ENCODE data around the gene NTF3. TPM values are rescaled to one million over a fixed set of nuclear protein-coding genes. Genes with fewer than 3 reads are reported as not detected.

The NTF3 gene
- total and polyA plus RNA-seq, 4 donors: 1.4 to 6.9 (median 3.0) TPM

GRCh38 chr12:5430641-5431603 lies 986 bp upstream of the NTF3 start:
- no peaks in the 10 kb centered on the region for H3K9me3 ChIP-seq (ENCODE audit: control insufficient read depth, insufficient read depth, low read length)
- peaks cover 85% of the 10 kb centered on the region for H3K27me3 ChIP-seq (ENCODE audit: control insufficient read depth, insufficient read depth, low read length)
- DNase-seq (ENCODE audit: low read depth in 4 of 6, low spot score in 6 of 6): peak in 1 of 6 donors; percentile 33
- peak overlapping the region; percentile 16 for H3K4me3 ChIP-seq (ENCODE audit: low read depth, low read length)
- no peak overlapping the region for H3K27ac ChIP-seq (ENCODE audit: low read depth, low read length)
- peaks cover 48% of the 10 kb centered on the region for H3K4me1 ChIP-seq (ENCODE audit: control insufficient read depth, insufficient read depth, low read length)
- WGBS (ENCODE audit: insufficient coverage): 5% methylated on average over 20 of the region's 58 CpGs
- H3K36me3 ChIP-seq (ENCODE audit: control insufficient read depth, insufficient read depth, low read length): no peaks in the 10 kb centered on the region

- Histone ChIP-seq H3K4me3 (ENCODE audit: low read depth, low read length) (peak overlapping the region; percentile 42), H3K27me3 (ENCODE audit: control insufficient read depth, insufficient read depth, low read length) (peaks cover 82% of the 10 kb centered on the region), H3K9me3 (ENCODE audit: control insufficient read depth, insufficient read depth, low read length) (no peaks in the 10 kb centered on the region), H3K27ac (ENCODE audit: low read depth, low read length) (no peak overlapping the region), H3K36me3 (ENCODE audit: control insufficient read depth, insufficient read depth, low read length) (no peaks in the 10 kb centered on the region), H3K4me1 (ENCODE audit: control insufficient read depth, insufficient read depth, low read length) (peaks cover 47% of the 10 kb centered on the region)
- WGBS (ENCODE audit: insufficient coverage): under 1% methylated on average over 58 of the region's 59 CpGs
- peak in 2 of 6 donors; percentile 46 to 59 for DNase-seq (ENCODE audit: low read depth in 4 of 6, low spot score in 6 of 6)
These were observed 1.4 kb downstream of the NTF3 start for GRCh38 chr12:5433081-5433844.

GRCh38 chr12:5433845-5434646 lies 2.1 kb downstream of the NTF3 start:
- no peak for DNase-seq (ENCODE audit: low read depth in 4 of 6, low spot score in 6 of 6)
- Histone ChIP-seq H3K4me1 (ENCODE audit: control insufficient read depth, insufficient read depth, low read length) (peaks cover 40% of the 10 kb centered on the region), H3K36me3 (ENCODE audit: control insufficient read depth, insufficient read depth, low read length) (no peaks in the 10 kb centered on the region), H3K4me3 (ENCODE audit: low read depth, low read length) (peak overlapping the region; percentile 42), H3K27me3 (ENCODE audit: control insufficient read depth, insufficient read depth, low read length) (peaks cover 75% of the 10 kb centered on the region), H3K27ac (ENCODE audit: low read depth, low read length) (no peak overlapping the region), H3K9me3 (ENCODE audit: control insufficient read depth, insufficient read depth, low read length) (no peaks in the 10 kb centered on the region)
- 21% methylated on average over 13 of the region's 15 CpGs for WGBS (ENCODE audit: insufficient coverage)

- 58% methylated on average over 5 of the region's 6 CpGs for WGBS (ENCODE audit: insufficient coverage)
- Histone ChIP-seq H3K27me3 (ENCODE audit: control insufficient read depth, insufficient read depth, low read length) (peaks cover 66% of the 10 kb centered on the region), H3K36me3 (ENCODE audit: control insufficient read depth, insufficient read depth, low read length) (no peaks in the 10 kb centered on the region), H3K9me3 (ENCODE audit: control insufficient read depth, insufficient read depth, low read length) (no peaks in the 10 kb centered on the region), H3K4me3 (ENCODE audit: low read depth, low read length) (no peak overlapping the region), H3K27ac (ENCODE audit: low read depth, low read length) (no peak overlapping the region), H3K4me1 (ENCODE audit: control insufficient read depth, insufficient read depth, low read length) (peaks cover 36% of the 10 kb centered on the region)
- DNase-seq (ENCODE audit: low read depth in 4 of 6, low spot score in 6 of 6): no peak
These were observed 3.0 kb downstream of the NTF3 start for GRCh38 chr12:5434647-5435560.

GRCh38 chr12:5437182-5437583 lies 5.3 kb downstream of the NTF3 start:
- H3K27ac ChIP-seq (ENCODE audit: low read depth, low read length): no peak overlapping the region
- H3K27me3 ChIP-seq (ENCODE audit: control insufficient read depth, insufficient read depth, low read length): peaks cover 45% of the 10 kb centered on the region

GRCh38 chr12:5437589-5437988 lies 5.7 kb downstream of the NTF3 start:
- H3K27ac ChIP-seq (ENCODE audit: low read depth, low read length): no peak overlapping the region
- DNase-seq (ENCODE audit: low read depth in 4 of 6, low spot score in 6 of 6): no peak
- H3K27me3 ChIP-seq (ENCODE audit: control insufficient read depth, insufficient read depth, low read length): peaks cover 41% of the 10 kb centered on the region

More at GRCh38 chr12:5437182-5437583, 5.3 kb downstream of the NTF3 start:
- Histone ChIP-seq H3K4me3 (ENCODE audit: low read depth, low read length) (no peak overlapping the region), H3K9me3 (ENCODE audit: control insufficient read depth, insufficient read depth, low read length) (no peaks in the 10 kb centered on the region), H3K4me1 (ENCODE audit: control insufficient read depth, insufficient read depth, low read length) (peaks cover 18% of the 10 kb centered on the region), H3K36me3 (ENCODE audit: control insufficient read depth, insufficient read depth, low read length) (no peaks in the 10 kb centered on the region)
- no peak for DNase-seq (ENCODE audit: low read depth in 4 of 6, low spot score in 6 of 6)
- 88% methylated on average over 1 of the region's 4 CpGs for WGBS (ENCODE audit: insufficient coverage)

GRCh38 chr12:5438671-5439200 lies 6.8 kb downstream of the NTF3 start:
- Histone ChIP-seq H3K27ac (ENCODE audit: low read depth, low read length) (no peak overlapping the region), H3K9me3 (ENCODE audit: control insufficient read depth, insufficient read depth, low read length) (no peaks in the 10 kb centered on the region), H3K27me3 (ENCODE audit: control insufficient read depth, insufficient read depth, low read length) (peaks cover 30% of the 10 kb centered on the region), H3K36me3 (ENCODE audit: control insufficient read depth, insufficient read depth, low read length) (no peaks in the 10 kb centered on the region), H3K4me1 (ENCODE audit: control insufficient read depth, insufficient read depth, low read length) (peaks cover 3% of the 10 kb centered on the region), H3K4me3 (ENCODE audit: low read depth, low read length) (no peak overlapping the region)
- 62% methylated on average over 4 of the region's 4 CpGs for WGBS (ENCODE audit: insufficient coverage)
- DNase-seq (ENCODE audit: low read depth in 4 of 6, low spot score in 6 of 6): no peak

More at GRCh38 chr12:5437589-5437988, 5.7 kb downstream of the NTF3 start:
- 76% methylated on average over 11 of the region's 11 CpGs for WGBS (ENCODE audit: insufficient coverage)
- H3K4me3 ChIP-seq (ENCODE audit: low read depth, low read length): no peak overlapping the region
- peaks cover 14% of the 10 kb centered on the region for H3K4me1 ChIP-seq (ENCODE audit: control insufficient read depth, insufficient read depth, low read length)
- no peaks in the 10 kb centered on the region for H3K9me3 ChIP-seq (ENCODE audit: control insufficient read depth, insufficient read depth, low read length)
- no peaks in the 10 kb centered on the region for H3K36me3 ChIP-seq (ENCODE audit: control insufficient read depth, insufficient read depth, low read length)

- peaks cover 23% of the 10 kb centered on the region for H3K27me3 ChIP-seq (ENCODE audit: control insufficient read depth, insufficient read depth, low read length)
These were observed 7.5 kb downstream of the NTF3 start for GRCh38 chr12:5439371-5439771.

More at GRCh38 chr12:5439371-5439771, 7.5 kb downstream of the NTF3 start:
- Histone ChIP-seq H3K27ac (ENCODE audit: low read depth, low read length) (no peak overlapping the region), H3K4me3 (ENCODE audit: low read depth, low read length) (no peak overlapping the region), H3K36me3 (ENCODE audit: control insufficient read depth, insufficient read depth, low read length) (no peaks in the 10 kb centered on the region), H3K4me1 (ENCODE audit: control insufficient read depth, insufficient read depth, low read length) (no peaks in the 10 kb centered on the region), H3K9me3 (ENCODE audit: control insufficient read depth, insufficient read depth, low read length) (no peaks in the 10 kb centered on the region)
- 79% methylated on average over 4 of the region's 4 CpGs for WGBS (ENCODE audit: insufficient coverage)
- DNase-seq (ENCODE audit: low read depth in 4 of 6, low spot score in 6 of 6): no peak
